Gastrocnemius medialis (tissue), 4 donors: Measurements from ENCODE around the gene AMY2B.

Source experiments
- CTCF ChIP-seq, 5 experiments: fragments of 450-650 bp in 3 of 5; fragments of 200-600 bp in 2 of 5; sonication (generic) in 2 of 5; IDR thresholded peaks in 4 of 5; conservative IDR thresholded peaks in 1 of 5; 1 replicate in 4 of 5; 2 replicates in 1 of 5; pipeline ENCODE4 v1.5.1; 2016 to 2019; ENCODE audit warnings: antibody characterized with exemption in 5 of 5, mild to moderate bottlenecking in 3 of 5, moderate library complexity in 3 of 5
- POLR2A ChIP-seq, 2 donors: fragments of 450-650 bp; IDR thresholded peaks; one replicate each; pipeline ENCODE4 v1.6.1; 2017; ENCODE audit warnings: antibody characterized with exemption in 2 of 2, mild to moderate bottlenecking in 2 of 2, moderate library complexity in 2 of 2

GRCh38 chr1:103563056-103563455 lies 8.3 kb upstream of the AMY2B start:
- no peak for TF ChIP-seq CTCF (IDR thresholded peaks at IDR 0.05 in 4 of 5, conservative IDR thresholded peaks at IDR 0.05 in 1 of 5)
- TF ChIP-seq POLR2A (IDR thresholded peaks at IDR 0.05): no peak
